ENCODE measurements around the gene KRTAP12-1.

DNA sequence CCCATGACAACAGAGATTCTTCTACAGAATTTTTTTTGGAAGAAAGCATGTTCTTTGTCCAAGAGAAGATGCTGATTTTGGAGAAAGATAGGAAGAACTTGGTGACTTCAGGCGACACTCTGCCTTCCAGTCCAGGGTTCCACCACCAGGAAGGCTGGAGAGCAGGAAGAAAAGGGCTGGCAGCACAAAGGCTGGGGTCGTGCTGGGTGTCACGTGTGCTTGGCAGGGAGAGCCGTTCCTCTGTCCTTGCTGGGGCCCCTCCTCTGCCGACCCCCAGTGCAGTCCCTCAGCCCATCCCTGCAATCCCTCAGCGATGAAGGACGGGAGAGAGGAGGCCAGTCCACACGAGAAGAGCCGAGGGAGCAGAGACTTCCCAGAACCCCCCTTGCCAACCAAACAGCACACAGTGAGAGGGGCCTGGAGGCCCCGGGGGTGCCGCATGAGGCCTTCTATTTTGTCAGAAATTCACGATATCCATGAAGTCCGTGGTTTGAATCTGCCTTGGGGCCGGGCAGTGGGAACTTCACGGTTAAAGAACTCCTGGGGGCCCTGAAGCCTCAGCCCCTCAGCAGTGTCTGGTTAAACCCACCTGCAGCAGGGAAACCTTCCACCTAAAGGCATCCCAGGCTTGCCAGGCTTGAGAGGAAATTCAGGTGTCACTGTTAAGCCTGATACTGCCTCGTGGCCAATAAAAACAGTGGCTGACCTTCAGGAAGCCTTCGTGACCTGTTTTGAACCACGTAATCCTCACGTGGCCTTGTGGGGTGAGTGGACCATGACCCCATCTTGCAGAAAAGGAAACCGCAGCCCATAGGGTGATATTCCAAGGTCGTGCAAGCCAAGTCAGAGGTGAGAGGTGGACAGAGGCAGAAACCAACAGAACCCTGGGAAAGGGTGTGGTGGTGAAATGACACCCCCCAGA, 18.4 kb upstream of the KRTAP12-1 start:
- TF ChIP-seq GATA3 (IDR thresholded peaks at IDR 0.05; ENCODE audit: low read depth, low read length): no peak
- no peak for TF ChIP-seq GATA2 (IDR thresholded peaks at IDR 0.05; ENCODE audit: low read depth, low read length)

All from SH-SY5Y (cell line).